GM23338 (cell line): Measurements from ENCODE around the gene HTD2.

Experiments
- CTCF ChIP-seq, 2 experiments: fragments of 200-600 bp in 1 of 2; sonication (generic) in 1 of 2; conservative IDR thresholded peaks; 2 replicates each; pipeline versions ENCODE4 v1.5.1 to v1.6.1; 2016 to 2017; ENCODE audit warnings: antibody characterized with exemption in 2 of 2, low read depth in 2 of 2, mild to moderate bottlenecking in 2 of 2, moderate library complexity in 1 of 2
- EZH2 ChIP-seq: fragments of 200-600 bp; sonication (generic); IDR thresholded peaks from one replicate; pipeline ENCODE4 v1.8.0; 2017; ENCODE audit warnings: antibody characterized with exemption, mild to moderate bottlenecking, low read depth; ENCODE audit not compliant: unreplicated experiment
- EZH2phosphoT487 ChIP-seq: fragments of 200-600 bp; sonication (generic); IDR thresholded peaks from one replicate; pipeline ENCODE4 v1.8.1; 2018; ENCODE audit warnings: antibody characterized with exemption; ENCODE audit not compliant: unreplicated experiment
- JUNB ChIP-seq: IDR thresholded peaks from one replicate; pipeline ENCODE4 v1.6.1; 2016; ENCODE audit warnings: antibody characterized with exemption; ENCODE audit not compliant: unreplicated experiment
- POLR2AphosphoS5 ChIP-seq: IDR thresholded peaks from 2 replicates; pipeline ENCODE4 v1.6.1; 2016; ENCODE audit warnings: antibody characterized with exemption, low read depth
- ZNF114 ChIP-seq: fragments of 250-450 bp; sonication (Bioruptor Pico); IDR thresholded peaks from 2 replicates; pipeline ENCODE4 v1.5.0; 2020; ENCODE audit warnings: mild to moderate bottlenecking, moderate library complexity
- TF ChIP-seq, protein P1 (sequence below): IDR thresholded peaks from one replicate; pipeline ENCODE4 v1.6.1; 2018; ENCODE audit warnings: antibody characterized with exemption; ENCODE audit not compliant: unreplicated experiment

DNA sequence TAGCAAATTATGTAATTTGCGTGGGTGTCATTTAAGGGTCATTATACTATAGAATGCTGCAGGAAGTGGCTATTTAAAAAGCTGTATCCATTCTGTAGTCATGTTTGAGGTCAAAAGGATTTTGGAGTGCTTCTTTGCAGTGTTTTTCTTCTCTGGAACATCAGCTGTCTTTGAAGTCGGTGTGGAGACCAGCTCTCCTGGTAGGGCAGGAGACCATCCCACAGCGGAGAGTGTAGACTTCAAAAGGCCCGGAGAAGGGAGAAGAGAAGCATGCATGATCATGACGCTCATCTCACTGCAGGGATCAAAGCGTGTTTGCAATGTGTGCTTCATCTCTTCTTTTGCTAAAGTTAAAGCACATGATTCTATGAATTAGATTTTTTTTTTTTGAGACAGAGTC lies 46.3 kb downstream of the HTD2 start:
- no peak for TF ChIP-seq CTCF (conservative IDR thresholded peaks at IDR 0.05; ENCODE audit: low read depth in 2 of 2)
- TF ChIP-seq, protein P1, sequence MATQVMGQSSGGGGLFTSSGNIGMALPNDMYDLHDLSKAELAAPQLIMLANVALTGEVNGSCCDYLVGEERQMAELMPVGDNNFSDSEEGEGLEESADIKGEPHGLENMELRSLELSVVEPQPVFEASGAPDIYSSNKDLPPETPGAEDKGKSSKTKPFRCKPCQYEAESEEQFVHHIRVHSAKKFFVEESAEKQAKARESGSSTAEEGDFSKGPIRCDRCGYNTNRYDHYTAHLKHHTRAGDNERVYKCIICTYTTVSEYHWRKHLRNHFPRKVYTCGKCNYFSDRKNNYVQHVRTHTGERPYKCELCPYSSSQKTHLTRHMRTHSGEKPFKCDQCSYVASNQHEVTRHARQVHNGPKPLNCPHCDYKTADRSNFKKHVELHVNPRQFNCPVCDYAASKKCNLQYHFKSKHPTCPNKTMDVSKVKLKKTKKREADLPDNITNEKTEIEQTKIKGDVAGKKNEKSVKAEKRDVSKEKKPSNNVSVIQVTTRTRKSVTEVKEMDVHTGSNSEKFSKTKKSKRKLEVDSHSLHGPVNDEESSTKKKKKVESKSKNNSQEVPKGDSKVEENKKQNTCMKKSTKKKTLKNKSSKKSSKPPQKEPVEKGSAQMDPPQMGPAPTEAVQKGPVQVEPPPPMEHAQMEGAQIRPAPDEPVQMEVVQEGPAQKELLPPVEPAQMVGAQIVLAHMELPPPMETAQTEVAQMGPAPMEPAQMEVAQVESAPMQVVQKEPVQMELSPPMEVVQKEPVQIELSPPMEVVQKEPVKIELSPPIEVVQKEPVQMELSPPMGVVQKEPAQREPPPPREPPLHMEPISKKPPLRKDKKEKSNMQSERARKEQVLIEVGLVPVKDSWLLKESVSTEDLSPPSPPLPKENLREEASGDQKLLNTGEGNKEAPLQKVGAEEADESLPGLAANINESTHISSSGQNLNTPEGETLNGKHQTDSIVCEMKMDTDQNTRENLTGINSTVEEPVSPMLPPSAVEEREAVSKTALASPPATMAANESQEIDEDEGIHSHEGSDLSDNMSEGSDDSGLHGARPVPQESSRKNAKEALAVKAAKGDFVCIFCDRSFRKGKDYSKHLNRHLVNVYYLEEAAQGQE, result no peak
- no peak for TF ChIP-seq EZH2
- no peak for TF ChIP-seq EZH2phosphoT487
- TF ChIP-seq POLR2AphosphoS5, result no peak
- TF ChIP-seq ZNF114 (CRISPR knock-in tag), result no peak
- no peak for TF ChIP-seq JUNB
